Erythroblast (primary cell): Measurements from ENCODE around the gene ACAD10.

ENCODE experiments used
- GATA1 ChIP-seq: IDR thresholded peaks from 2 replicates; pipeline ENCODE4 v1.6.1; 2011; ENCODE audit warnings: low read depth, mild to moderate bottlenecking, control low read depth, low read length, moderate library complexity
- POLR2A ChIP-seq: IDR thresholded peaks from 2 replicates; pipeline ENCODE4 v1.6.1; 2011; ENCODE audit warnings: mild to moderate bottlenecking, low read length

GRCh38 chr12:111753144-111753881 is 67.5 kb downstream of the ACAD10 start:
- TF ChIP-seq POLR2A, result no peak
- TF ChIP-seq GATA1, result no peak
